PFSK-1 (cell line): ENCODE measurements around the gene CWC27.

Source experiments
- FOXP2 ChIP-seq: optimal IDR thresholded peaks from 2 replicates; pipeline ENCODE3; 2011; ENCODE audit warnings: borderline replicate concordance, control low read depth, inconsistent platforms; ENCODE audit not compliant: insufficient read depth; ENCODE audit errors: extremely low read length, extremely low read depth
- POLR2AphosphoS5 ChIP-seq: IDR thresholded peaks from 2 replicates; pipeline ENCODE4 v1.6.1; 2012; ENCODE audit warnings: low read depth, mild to moderate bottlenecking, control low read depth, low read length, moderate library complexity
- SIN3A ChIP-seq: IDR thresholded peaks from 2 replicates; pipeline ENCODE4 v1.6.1; 2012; ENCODE audit warnings: mild to moderate bottlenecking, low read length, moderate library complexity, borderline replicate concordance; ENCODE audit not compliant: insufficient read depth
- TAF1 ChIP-seq: IDR thresholded peaks from 2 replicates; pipeline ENCODE4 v1.6.1; 2012; ENCODE audit warnings: low read length, control low read depth, borderline replicate concordance; ENCODE audit not compliant: insufficient read depth
- TF ChIP-seq, protein P1 (sequence below), 2 experiments: IDR thresholded peaks; 2 replicates each; pipeline versions ENCODE4 v1.6.1 to v1.8.0; 2011 to 2012; ENCODE audit warnings: low read depth in 2 of 2, low read length in 2 of 2, control low read depth in 1 of 2, inconsistent platforms in 1 of 2, mild to moderate bottlenecking in 1 of 2, moderate library complexity in 1 of 2; ENCODE audit not compliant: insufficient read depth in 1 of 2

The CWC27 gene

DNA sequence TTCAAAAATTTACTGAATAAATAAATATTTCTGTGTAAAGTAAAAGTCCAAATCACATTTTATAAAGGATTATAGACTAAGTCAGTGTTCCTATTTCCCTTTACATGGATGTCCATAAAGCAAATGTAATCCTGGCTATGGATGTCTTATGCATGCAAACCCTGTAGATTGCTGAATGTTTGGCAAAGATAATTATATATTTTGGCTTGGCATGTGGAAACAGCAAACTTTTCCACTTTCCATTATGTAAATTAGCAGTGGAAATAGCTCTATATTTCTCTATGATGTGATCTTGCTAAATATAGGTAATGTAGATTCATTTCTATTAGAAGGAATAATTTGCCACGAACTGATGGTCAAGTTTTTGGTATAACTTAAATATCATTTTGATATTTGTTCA, 66.5 kb downstream of the CWC27 start:
- TF ChIP-seq POLR2AphosphoS5 (no peak), SIN3A (no peak), TAF1 (no peak), FOXP2 (no peak)
- TF ChIP-seq, protein P1, sequence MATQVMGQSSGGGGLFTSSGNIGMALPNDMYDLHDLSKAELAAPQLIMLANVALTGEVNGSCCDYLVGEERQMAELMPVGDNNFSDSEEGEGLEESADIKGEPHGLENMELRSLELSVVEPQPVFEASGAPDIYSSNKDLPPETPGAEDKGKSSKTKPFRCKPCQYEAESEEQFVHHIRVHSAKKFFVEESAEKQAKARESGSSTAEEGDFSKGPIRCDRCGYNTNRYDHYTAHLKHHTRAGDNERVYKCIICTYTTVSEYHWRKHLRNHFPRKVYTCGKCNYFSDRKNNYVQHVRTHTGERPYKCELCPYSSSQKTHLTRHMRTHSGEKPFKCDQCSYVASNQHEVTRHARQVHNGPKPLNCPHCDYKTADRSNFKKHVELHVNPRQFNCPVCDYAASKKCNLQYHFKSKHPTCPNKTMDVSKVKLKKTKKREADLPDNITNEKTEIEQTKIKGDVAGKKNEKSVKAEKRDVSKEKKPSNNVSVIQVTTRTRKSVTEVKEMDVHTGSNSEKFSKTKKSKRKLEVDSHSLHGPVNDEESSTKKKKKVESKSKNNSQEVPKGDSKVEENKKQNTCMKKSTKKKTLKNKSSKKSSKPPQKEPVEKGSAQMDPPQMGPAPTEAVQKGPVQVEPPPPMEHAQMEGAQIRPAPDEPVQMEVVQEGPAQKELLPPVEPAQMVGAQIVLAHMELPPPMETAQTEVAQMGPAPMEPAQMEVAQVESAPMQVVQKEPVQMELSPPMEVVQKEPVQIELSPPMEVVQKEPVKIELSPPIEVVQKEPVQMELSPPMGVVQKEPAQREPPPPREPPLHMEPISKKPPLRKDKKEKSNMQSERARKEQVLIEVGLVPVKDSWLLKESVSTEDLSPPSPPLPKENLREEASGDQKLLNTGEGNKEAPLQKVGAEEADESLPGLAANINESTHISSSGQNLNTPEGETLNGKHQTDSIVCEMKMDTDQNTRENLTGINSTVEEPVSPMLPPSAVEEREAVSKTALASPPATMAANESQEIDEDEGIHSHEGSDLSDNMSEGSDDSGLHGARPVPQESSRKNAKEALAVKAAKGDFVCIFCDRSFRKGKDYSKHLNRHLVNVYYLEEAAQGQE (IDR thresholded peaks at IDR 0.05; ENCODE audit: insufficient read depth in 1 of 2, low read depth in 2 of 2, low read length in 2 of 2): no peak

DNA sequence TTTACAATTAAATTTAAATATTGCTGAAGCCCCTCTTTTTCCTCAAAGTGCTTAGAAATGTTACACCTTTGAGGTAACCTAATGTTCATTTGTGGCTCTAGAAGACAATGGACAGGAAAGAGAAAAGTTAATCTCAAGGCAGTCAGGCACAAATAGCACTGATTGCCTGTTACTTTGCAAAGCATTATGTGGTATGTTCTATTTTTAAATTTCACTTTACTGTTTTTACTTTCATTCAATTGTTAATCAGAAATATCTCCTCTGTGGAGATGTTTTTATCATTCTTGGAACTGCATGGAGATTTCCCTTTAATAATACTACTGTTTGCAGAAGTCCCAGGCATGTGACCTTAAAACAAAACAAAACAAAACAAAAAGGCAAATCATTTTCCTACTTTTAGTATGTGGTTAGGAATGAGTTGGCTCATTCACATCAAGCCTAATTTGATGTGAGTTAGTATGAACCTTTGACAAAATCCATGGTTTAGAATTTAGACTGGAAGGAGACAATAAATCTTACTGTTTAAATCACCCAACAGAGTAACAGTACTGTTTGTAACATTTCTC, 67.5 kb downstream of the CWC27 start:
- TF ChIP-seq SIN3A: no peak
- TF ChIP-seq TAF1: no peak
- TF ChIP-seq, protein P1 (IDR thresholded peaks at IDR 0.05; ENCODE audit: insufficient read depth in 1 of 2, low read depth in 2 of 2, low read length in 2 of 2): no peak
- TF ChIP-seq POLR2AphosphoS5: no peak
- TF ChIP-seq FOXP2: no peak

DNA sequence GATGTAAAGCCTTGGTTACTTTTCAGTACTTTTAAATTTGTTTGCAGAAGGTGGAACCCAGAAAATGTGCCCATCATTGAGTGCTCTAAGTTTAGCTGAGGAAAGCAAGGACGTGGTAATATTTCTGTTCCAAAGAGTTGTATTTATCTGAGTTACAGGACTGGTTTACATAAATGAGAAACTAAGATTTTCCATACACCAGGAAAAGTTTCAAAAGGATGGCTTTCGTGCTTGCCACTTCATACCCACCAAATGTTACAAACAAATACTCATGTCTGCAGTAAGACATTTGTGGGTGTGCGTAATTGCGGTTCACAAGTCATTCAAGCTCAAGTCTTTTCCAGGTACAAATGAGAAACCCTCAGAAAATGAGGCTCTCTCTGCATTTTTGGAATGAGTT, 68.1 kb downstream of the CWC27 start:
- no peak for TF ChIP-seq TAF1
- TF ChIP-seq, protein P1 (IDR thresholded peaks at IDR 0.05; ENCODE audit: insufficient read depth in 1 of 2, low read depth in 2 of 2, low read length in 2 of 2): no peak

DNA sequence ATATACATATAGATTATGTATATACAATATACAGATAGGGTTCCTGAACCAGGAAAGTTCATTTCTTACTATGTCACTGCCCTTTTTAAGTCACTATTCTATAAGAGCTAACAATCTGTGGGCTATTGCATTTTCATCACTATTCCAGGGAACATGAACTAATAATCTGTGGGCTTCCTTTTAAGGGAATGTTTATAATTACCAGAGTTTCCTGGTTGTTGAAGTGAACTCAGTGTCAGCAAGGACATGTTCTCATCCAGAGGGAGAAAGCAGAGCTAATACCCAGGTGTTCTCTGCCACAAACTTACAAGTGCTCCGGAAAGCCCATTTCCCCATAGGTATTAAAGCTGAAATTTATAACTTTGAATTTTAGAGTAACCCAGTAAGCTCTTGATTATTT, 69.6 kb downstream of the CWC27 start:
- TF ChIP-seq TAF1: no peak
- TF ChIP-seq FOXP2: no peak
- TF ChIP-seq, protein P1 (IDR thresholded peaks at IDR 0.05; ENCODE audit: insufficient read depth in 1 of 2, low read depth in 2 of 2, low read length in 2 of 2): no peak
- TF ChIP-seq POLR2AphosphoS5: no peak

DNA sequence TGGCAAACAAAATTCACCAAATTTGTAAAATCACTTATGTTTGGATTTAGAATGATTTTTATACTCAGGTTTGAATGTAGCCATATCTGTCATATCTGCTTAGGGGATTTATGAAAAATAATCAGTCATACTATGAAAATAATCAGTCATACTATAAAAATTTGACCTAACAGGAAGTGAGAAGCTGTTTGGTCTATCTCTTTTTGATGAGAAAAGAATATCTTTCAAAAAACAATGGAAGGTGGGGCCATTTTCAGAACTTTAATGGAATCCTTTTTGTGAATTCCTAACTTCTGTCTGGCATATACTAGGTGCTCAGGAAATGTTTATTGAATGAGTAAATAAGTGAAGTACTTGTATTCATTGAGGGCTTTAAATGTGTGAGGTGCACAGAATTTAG, 70.1 kb downstream of the CWC27 start:
- TF ChIP-seq, protein P1 (IDR thresholded peaks at IDR 0.05; ENCODE audit: insufficient read depth in 1 of 2, low read depth in 2 of 2, low read length in 2 of 2): no peak
- no peak for TF ChIP-seq FOXP2
- TF ChIP-seq TAF1: no peak
- TF ChIP-seq POLR2AphosphoS5: no peak
- no peak for TF ChIP-seq SIN3A
